Measurements from ENCODE around the gene ADD3. TPM values are rescaled to one million over a fixed set of nuclear protein-coding genes. Genes with fewer than 3 reads are reported as not detected.
A peak's percentile ranks its signal among the peaks of the same experiment; 100 is the strongest.

Gene ADD3
- total and polyA plus RNA-seq, 2 of the 13 experiments (the other 11 are each of a cell fraction or from before 2014, with no cell fraction given), result 44.7 to 57.5 TPM

DNA sequence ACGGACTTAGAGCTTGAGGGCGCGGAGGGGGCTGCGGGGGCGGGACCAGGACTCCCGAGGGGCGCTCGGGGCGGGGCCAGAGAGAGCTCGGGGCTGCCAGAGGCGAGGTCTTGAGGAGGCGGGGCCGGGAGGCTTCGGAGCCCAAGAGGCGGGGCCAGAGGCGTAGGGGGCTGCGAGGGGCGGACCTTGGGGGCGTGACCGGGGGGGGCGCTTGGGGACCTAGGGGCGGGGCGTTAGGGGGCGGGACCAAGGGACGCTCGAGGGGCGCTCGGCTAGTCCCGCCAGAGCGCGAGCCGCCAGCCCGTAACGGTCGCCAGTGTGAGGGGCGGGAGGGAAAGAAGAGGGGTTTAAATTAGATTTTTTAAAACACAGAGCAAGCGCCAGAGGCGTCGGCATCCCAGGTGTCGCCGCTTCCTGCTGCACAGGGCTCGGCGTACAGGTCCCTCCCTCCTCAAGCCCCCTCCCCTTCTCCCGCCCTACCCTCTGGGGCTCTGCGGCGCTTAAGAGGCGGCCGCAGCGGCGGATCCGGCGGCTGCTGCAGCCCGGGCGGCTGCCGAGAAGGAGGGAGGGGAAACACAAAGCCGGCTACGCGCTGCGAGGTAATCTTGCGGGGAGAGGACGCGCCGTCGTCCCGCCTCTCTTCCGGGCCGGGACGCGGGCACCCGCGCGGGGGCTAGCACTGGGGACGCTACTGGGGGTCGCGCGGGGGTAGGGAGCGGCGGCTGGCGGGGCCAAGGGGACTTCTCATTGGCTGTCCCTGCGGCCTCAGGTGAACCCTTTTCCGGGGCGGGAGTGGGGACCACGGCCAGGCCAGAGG is at the start of gene ADD3 (continued):
- TF ChIP-seq, protein P1, sequence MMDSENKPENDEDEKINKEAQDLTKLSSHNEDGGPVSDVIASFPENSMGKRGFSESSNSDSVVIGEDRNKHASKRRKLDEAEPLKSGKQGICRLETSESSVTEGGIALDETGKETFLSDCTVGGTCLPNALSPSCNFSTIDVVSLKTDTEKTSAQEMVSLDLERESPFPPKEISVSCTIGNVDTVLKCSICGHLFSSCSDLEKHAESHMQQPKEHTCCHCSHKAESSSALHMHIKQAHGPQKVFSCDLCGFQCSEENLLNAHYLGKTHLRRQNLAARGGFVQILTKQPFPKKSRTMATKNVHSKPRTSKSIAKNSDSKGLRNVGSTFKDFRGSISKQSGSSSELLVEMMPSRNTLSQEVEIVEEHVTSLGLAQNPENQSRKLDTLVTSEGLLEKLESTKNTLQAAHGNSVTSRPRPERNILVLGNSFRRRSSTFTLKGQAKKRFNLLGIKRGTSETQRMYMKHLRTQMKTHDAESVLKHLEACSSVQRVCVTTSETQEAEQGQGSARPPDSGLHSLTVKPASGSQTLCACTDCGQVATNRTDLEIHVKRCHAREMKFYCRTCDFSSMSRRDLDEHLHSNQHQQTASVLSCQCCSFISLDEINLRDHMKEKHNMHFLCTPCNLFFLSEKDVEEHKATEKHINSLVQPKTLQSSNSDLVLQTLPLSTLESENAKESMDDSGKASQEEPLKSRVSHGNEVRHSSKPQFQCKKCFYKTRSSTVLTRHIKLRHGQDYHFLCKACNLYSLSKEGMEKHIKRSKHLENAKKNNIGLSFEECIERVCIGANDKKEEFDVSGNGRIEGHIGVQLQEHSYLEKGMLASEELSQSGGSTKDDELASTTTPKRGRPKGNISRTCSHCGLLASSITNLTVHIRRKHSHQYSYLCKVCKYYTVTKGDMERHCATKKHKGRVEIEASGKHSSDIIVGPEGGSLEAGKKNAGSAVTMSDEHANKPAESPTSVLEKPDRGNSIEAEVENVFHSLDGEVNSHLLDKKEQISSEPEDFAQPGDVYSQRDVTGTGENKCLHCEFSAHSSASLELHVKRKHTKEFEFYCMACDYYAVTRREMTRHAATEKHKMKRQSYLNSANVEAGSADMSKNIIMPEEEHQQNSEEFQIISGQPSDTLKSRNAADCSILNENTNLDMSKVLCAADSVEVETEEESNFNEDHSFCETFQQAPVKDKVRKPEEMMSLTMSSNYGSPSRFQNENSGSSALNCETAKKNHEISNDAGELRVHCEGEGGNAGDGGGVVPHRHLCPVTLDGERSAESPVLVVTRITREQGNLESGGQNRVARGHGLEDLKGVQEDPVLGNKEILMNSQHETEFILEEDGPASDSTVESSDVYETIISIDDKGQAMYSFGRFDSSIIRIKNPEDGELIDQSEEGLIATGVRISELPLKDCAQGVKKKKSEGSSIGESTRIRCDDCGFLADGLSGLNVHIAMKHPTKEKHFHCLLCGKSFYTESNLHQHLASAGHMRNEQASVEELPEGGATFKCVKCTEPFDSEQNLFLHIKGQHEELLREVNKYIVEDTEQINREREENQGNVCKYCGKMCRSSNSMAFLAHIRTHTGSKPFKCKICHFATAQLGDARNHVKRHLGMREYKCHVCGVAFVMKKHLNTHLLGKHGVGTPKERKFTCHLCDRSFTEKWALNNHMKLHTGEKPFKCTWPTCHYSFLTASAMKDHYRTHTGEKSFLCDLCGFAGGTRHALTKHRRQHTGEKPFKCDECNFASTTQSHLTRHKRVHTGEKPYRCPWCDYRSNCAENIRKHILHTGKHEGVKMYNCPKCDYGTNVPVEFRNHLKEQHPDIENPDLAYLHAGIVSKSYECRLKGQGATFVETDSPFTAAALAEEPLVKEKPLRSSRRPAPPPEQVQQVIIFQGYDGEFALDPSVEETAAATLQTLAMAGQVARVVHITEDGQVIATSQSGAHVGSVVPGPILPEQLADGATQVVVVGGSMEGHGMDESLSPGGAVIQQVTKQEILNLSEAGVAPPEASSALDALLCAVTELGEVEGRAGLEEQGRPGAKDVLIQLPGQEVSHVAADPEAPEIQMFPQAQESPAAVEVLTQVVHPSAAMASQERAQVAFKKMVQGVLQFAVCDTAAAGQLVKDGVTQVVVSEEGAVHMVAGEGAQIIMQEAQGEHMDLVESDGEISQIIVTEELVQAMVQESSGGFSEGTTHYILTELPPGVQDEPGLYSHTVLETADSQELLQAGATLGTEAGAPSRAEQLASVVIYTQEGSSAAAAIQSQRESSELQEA (CRISPR knock-in tag; IDR thresholded peaks at IDR 0.05; ENCODE audit: not compliant biosample characterization), result no peak
- TF ChIP-seq BCLAF1 (IDR thresholded peaks at IDR 0.05) (no peak), ZNF615 (CRISPR knock-in tag; IDR thresholded peaks at IDR 0.05; ENCODE audit: borderline replicate concordance) (peak; percentile 45; the same call in 1 of the 2 replicates), PCBP1 (IDR thresholded peaks at IDR 0.05; ENCODE audit: borderline replicate concordance, low read depth, low read length) (0 out of 2 replicates have a peak, but pooled peaks have one; percentile 56), GABPA (IDR thresholded peaks at IDR 0.05; ENCODE audit: low read depth, low read length) (peak; percentile 4; the same call in 1 of the 2 replicates), GABPA (CRISPR knock-in tag; IDR thresholded peaks at IDR 0.05; ENCODE audit: low read depth) (no peak), SP1 (IDR thresholded peaks at IDR 0.05) (no peak), SP1 (CRISPR knock-in tag; IDR thresholded peaks at IDR 0.05) (peak; percentile 62), IRF2 (CRISPR knock-in tag; IDR thresholded peaks at IDR 0.05) (0 out of 2 replicates have a peak, but pooled peaks have one; percentile 21), LRRFIP1 (CRISPR knock-in tag; conservative IDR thresholded peaks at IDR 0.05) (no peak), PHF8 (CRISPR knock-in tag; IDR thresholded peaks at IDR 0.05) (peak; percentile 62), TCF12 (IDR thresholded peaks at IDR 0.05) (no peak), TCF12 (CRISPR knock-in tag; IDR thresholded peaks at IDR 0.05) (no peak)
- TF ChIP-seq, protein P2, sequence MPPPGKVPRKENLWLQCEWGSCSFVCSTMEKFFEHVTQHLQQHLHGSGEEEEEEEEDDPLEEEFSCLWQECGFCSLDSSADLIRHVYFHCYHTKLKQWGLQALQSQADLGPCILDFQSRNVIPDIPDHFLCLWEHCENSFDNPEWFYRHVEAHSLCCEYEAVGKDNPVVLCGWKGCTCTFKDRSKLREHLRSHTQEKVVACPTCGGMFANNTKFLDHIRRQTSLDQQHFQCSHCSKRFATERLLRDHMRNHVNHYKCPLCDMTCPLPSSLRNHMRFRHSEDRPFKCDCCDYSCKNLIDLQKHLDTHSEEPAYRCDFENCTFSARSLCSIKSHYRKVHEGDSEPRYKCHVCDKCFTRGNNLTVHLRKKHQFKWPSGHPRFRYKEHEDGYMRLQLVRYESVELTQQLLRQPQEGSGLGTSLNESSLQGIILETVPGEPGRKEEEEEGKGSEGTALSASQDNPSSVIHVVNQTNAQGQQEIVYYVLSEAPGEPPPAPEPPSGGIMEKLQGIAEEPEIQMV (CRISPR knock-in tag; IDR thresholded peaks at IDR 0.05; ENCODE audit: low read depth), result no peak

All from HepG2 (cell line).